ENCODE results near the gene SC5D. TPM values are rescaled to one million over a fixed set of nuclear protein-coding genes. Genes with fewer than 3 reads are reported as not detected.

Gene SC5D
- total RNA-seq, 4 donors from 2014 or later: 13.6 to 36.2 (median 33.4) TPM

DNA sequence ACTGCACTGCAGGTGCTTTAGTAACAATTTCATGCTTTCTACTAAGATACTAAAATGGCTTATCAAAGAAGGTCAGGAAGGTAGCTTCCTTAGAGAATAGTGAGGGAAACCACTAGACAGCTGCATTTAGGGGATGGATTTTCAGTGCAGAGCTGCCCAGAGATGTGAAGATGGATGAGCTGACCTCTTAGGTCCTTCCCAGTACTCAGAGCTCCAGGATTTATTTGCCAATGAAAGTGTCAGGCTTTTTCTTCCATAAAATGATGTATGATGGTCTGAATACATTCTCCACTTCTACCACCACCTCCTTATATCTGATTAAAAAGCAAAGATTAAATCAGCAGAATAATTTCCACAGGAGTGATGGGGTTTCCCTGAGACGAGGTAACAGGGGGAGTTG lies 35.0 kb downstream of the SC5D start:
- DNase-seq (ENCODE audit: low spot score in 2 of 2): no peak
- TF ChIP-seq POLR2A (IDR thresholded peaks at IDR 0.05): no peak
- TF ChIP-seq, protein P1, sequence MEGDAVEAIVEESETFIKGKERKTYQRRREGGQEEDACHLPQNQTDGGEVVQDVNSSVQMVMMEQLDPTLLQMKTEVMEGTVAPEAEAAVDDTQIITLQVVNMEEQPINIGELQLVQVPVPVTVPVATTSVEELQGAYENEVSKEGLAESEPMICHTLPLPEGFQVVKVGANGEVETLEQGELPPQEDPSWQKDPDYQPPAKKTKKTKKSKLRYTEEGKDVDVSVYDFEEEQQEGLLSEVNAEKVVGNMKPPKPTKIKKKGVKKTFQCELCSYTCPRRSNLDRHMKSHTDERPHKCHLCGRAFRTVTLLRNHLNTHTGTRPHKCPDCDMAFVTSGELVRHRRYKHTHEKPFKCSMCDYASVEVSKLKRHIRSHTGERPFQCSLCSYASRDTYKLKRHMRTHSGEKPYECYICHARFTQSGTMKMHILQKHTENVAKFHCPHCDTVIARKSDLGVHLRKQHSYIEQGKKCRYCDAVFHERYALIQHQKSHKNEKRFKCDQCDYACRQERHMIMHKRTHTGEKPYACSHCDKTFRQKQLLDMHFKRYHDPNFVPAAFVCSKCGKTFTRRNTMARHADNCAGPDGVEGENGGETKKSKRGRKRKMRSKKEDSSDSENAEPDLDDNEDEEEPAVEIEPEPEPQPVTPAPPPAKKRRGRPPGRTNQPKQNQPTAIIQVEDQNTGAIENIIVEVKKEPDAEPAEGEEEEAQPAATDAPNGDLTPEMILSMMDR (IDR thresholded peaks at IDR 0.05): no peak
- 60 to 76% methylated on average over 1 of the region's 1 CpG for WGBS, 2 donors
- intact Hi-C loops (cut with DNase I; ENCODE audit: low total_unique reads): no loop called here
- H3K4me3 ChIP-seq (ENCODE audit: low read depth, poor library complexity, severe bottlenecking): no peak overlapping the region

DNA sequence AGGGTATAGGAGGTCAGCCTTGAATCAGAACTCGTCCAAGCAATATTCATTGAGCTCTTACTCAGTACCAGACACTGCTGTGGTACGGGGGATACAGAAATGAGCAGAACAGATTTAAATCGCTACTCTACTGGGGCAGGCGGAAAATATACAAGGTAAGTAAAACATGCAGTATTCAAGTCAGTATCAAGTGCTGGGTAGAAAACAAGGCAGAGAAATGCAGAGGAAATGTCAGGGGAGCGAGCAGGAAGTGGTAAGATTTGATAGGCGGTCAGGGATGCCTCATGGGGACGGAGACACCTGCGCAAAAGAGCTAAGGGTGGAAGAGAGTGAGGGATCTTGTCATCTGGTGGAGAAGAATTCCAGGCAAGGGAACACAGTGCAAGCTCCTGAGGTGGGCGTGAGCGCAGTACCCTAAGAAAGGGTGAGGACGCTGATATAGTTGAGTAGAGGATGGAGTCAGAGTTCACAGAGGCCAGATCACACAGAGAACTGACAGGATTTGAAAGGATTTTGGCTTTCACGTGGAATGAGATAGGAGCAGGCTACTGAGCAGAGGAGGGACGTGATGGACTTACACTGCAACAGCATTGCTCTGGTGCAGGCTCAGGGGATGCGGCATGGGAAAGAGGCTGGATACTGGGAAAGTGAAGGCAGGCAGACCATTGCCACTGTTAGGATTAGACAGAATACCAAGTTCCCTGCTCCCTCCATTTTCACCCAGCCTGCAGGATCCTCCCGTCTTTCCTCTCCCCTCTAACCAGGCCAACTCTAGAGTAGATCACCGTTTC lies 35.8 kb downstream of the SC5D start:
- 79 to 80% methylated on average over 16 of the region's 16 CpGs for WGBS, 2 donors
- no peak for DNase-seq (ENCODE audit: low spot score in 2 of 2)
- intact Hi-C loops (cut with DNase I; ENCODE audit: low total_unique reads): no loop called here
- TF ChIP-seq, protein P1 (IDR thresholded peaks at IDR 0.05): no peak
- TF ChIP-seq POLR2A (IDR thresholded peaks at IDR 0.05): no peak
- no peak overlapping the region for H3K4me3 ChIP-seq (ENCODE audit: low read depth, poor library complexity, severe bottlenecking)

DNA sequence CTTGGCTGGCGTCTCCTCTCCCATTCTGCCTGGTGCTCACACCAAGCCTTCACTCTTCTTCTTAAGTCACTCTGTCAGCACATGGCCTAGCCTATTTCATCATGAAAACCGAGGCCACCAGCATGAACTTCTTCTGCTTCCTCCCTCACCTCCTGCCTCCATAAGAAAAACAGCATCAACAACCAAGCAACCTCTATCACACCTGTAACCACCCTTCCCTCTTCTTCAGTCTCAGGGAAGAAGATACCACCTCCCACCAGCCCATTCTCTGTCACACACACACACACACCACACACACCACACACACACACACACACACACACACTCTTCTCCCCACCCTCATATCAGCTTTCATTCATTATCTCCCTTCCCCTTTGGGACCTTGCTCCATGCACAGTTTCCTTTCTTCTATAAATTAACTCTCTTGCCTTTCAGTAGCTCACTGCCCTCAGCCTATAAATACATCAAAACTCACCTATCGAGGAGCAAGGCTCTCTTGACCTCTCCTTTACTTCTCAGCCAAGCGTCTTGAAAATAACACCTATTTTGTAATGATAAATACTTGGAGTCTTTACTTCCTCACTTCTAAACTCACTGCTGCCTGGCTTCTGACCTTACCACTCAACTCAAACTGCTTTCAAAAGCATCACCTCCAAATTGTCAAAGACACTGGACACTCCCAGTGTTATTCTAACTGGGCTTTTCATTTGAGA lies 36.6 kb downstream of the SC5D start:
- DNase-seq (ENCODE audit: low spot score in 2 of 2): no peak
- 46 to 59% methylated on average over 4 of the region's 4 CpGs for WGBS, 2 donors
- TF ChIP-seq, protein P1 (IDR thresholded peaks at IDR 0.05): no peak
- no peak for TF ChIP-seq POLR2A (IDR thresholded peaks at IDR 0.05)
- intact Hi-C loops (cut with DNase I; ENCODE audit: low total_unique reads): no loop called here
- no peak overlapping the region for H3K4me3 ChIP-seq (ENCODE audit: low read depth, poor library complexity, severe bottlenecking)

DNA sequence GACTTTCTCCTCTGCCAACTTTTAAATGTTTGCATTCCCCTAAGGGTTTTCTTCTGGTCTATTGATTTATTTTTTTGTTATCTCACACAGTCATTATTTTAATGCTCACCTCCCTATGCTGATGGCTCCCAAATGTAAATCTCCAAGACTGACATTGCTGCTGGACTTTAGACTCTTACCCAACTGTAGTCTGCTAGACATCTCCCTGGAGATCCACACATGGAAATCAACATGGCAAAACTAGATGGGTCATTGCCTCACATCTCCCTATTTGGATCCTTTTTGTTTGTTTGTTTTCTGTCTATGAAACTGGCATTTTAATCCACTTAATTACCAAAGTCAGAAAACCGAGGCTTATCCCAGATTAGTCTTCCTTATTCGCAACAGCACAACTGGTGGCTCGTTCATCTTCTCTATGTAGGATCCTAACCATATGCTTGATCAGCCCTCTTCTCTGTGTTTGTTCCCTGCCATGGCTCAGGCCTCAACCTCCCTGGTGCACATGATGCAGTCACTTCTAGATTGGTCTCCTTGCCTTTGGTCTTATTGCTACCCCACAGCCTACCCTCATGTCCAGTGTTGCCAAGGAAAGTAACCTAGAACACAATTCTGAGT lies 37.3 kb downstream of the SC5D start:
- 89 to 93% methylated on average over 3 of the region's 3 CpGs for WGBS, 2 donors
- DNase-seq (ENCODE audit: low spot score in 2 of 2): no peak
- H3K4me3 ChIP-seq (ENCODE audit: low read depth, poor library complexity, severe bottlenecking): no peak overlapping the region
- TF ChIP-seq POLR2A (IDR thresholded peaks at IDR 0.05): no peak
- TF ChIP-seq, protein P1 (IDR thresholded peaks at IDR 0.05): no peak
- intact Hi-C loops (cut with DNase I; ENCODE audit: low total_unique reads): no loop called here

DNA sequence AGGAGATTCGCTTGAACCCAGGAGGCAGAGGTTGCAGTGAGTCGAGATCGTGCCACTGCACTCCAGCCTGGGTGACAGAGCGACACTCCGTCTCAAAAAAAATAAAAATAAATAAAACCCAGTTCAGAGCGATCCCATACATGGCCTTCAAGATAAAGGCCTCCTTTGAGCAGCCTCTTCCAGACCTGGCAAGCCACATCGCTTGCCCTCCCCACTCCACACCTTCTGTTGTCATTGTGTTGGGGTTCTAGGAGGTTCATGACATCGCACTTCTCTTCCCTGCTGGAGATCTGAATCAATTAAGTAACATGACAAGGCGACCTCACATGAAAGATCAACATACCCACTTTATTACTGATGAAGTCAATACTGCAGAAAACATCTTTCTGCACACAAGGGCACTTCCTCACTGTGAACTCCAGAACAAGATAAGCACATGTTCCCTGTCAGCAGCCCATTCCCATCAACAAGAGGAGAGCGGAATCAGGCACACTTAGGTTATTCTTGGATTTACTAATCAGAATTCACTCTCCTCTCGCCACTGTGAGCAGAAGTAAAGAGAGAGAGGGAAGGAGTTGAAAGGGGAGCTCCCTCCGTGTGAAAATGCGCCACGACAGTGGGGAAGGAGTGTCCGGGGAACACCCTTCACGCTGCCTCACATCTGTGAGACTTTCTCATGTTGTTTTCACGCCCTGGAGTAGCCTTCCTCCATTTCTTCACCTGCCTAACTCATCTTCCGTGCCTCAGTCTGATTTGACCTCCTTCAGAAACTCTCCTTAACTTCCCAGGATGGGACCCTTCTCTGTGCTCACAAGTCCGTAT lies 38.3 kb downstream of the SC5D start:
- no peak for TF ChIP-seq POLR2A (IDR thresholded peaks at IDR 0.05)
- TF ChIP-seq, protein P1 (IDR thresholded peaks at IDR 0.05): no peak
- intact Hi-C loops (cut with DNase I; ENCODE audit: low total_unique reads): no loop called here
- WGBS, 2 donors: 92% methylated on average over 19 of the region's 19 CpGs

More for the DNA sequence above, 38.3 kb downstream of the SC5D start:
- no peak for DNase-seq (ENCODE audit: low spot score in 2 of 2)
- H3K4me3 ChIP-seq (ENCODE audit: low read depth, poor library complexity, severe bottlenecking): no peak overlapping the region
